Activated CD4-positive, alpha-beta T cell treated with anti-CD3 and anti-CD28 coated beads, Interleukin-2, amount 10 ng/mL, durations not matched to agents 24 days and 14 days (primary cell): ENCODE results near the gene NECAB3. TPM values are rescaled to one million over a fixed set of nuclear protein-coding genes. Genes with fewer than 3 reads are reported as not detected.

ENCODE experiments used
- DNase-seq: peaks from one replicate; pipeline ENCODE4 v3.0.0; 2022
- H3K27ac Mint-ChIP-seq: one replicate; pipeline ENCODE4 v1.8.0; 2022; ENCODE audit warnings: mild to moderate bottlenecking, mixed read lengths
- H3K27me3 Mint-ChIP-seq: one replicate; pipeline ENCODE4 v1.8.0; 2022; ENCODE audit warnings: mixed read lengths
- H3K36me3 Mint-ChIP-seq: one replicate; pipeline ENCODE4 v1.8.0; 2022; ENCODE audit warnings: low read depth, mild to moderate bottlenecking, mixed read lengths
- H3K4me1 Mint-ChIP-seq: one replicate; pipeline ENCODE4 v1.8.0; 2021; ENCODE audit warnings: mixed read lengths
- H3K4me3 Mint-ChIP-seq: one replicate; pipeline ENCODE4 v1.8.0; 2022; ENCODE audit warnings: mild to moderate bottlenecking, moderate library complexity, mixed read lengths
- H3K9me3 Mint-ChIP-seq: one replicate; pipeline ENCODE4 v1.8.0; 2021; ENCODE audit warnings: mixed read lengths
- intact Hi-C: fragments of 100-400 bp; cut with micrococcal nuclease; formaldehyde crosslinking; loops from one replicate; pipeline ENCODE4 v1.15.1; 2023
- total RNA-seq: library from RNA; stranded (reverse); gene quantifications from 2 replicates; pipeline ENCODE4 v1.2.3, GENCODE V29; 2022

NECAB3 gene, protein sequence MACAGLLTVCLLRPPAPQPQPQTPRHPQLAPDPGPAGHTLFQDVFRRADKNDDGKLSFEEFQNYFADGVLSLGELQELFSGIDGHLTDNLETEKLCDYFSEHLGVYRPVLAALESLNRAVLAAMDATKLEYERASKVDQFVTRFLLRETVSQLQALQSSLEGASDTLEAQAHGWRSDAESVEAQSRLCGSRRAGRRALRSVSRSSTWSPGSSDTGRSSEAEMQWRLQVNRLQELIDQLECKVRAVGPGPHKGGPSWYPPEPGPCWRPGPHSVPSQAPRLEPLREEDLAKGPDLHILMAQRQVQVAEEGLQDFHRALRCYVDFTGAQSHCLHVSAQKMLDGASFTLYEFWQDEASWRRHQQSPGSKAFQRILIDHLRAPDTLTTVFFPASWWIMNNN
- 29.0 and 30.0 TPM in 2 replicates for total RNA-seq

DNA sequence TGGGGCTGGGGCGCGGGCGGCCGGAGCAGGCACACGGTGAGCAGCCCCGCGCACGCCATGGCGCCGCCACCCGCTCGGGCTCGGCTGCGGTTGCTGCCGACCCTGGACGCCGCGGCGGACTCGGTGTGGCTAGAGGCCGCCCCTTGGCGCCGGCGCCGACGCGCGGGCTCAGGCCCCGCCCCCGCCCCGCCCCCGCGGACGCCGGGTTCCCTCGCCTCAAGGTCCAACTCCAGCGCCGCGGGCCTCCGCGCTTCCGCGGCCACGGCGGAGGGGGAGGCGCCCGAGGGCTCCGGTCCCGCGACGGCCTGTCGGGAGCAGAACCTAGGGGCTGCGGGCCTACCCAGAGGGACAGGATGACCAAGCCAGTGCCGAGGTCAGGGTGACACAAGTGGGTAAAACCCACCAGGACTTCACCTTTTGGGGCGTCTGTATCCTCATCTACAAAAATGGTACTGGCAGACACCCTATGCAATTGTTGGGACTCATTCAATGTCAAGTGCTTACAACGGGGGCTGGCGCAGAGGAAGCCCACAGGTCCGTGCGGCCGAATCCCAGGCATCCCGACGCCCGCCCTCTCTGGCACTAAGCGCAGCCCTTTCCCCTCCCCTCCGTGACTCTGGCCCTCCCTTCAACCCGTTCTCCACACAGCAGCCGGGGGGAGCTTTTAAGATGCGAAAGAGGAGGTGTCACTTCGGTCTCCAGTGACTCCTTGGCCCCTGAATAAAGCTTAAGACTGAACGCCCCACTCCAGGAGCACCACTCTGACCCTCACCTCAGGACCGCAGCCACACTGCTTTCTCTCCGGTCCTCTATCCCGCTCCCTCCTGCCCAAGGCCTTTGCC, at the start of gene NECAB3:
TSS of gene NECAB3 (minus strand) at position 135 of the 842 bp plus-strand sequence. CDS start at position 59, 76 bp downstream.
- intact Hi-C loops, result loop anchor here (1.0 kb wide), 1 partner anchor 12 kb away; the partner anchor contains the start of gene E2F1

GRCh38 chr20:33721391-33722140, 47.3 kb upstream of the NECAB3 start:
- no peak overlapping the region for H3K27ac Mint-ChIP-seq
- H3K4me3 Mint-ChIP-seq, result no peak overlapping the region
- no peaks in the 10 kb centered on the region for H3K9me3 Mint-ChIP-seq
- peaks cover 2% of the 10 kb centered on the region for H3K36me3 Mint-ChIP-seq
- no peak for DNase-seq
- no peaks in the 10 kb centered on the region for H3K27me3 Mint-ChIP-seq
- peaks cover 23% of the 10 kb centered on the region for H3K4me1 Mint-ChIP-seq
- intact Hi-C loops, result loop anchor here (2.0 kb wide), 1 partner anchor 35 kb away; the partner anchor contains the start of gene E2F1

More for the DNA sequence above, at the start of gene NECAB3:
- Mint-ChIP-seq H3K27ac (peak within 1 kb of the TSS; percentile 89), H3K4me1 (peaks cover 41% of the 10 kb centered on the region), H3K27me3 (no peaks in the 10 kb centered on the region), H3K4me3 (peak within 1 kb of the TSS; percentile 92), H3K9me3 (no peaks in the 10 kb centered on the region), H3K36me3 (peaks cover 32% of the 10 kb centered on the region)
- peak; percentile 94 for DNase-seq

DNA sequence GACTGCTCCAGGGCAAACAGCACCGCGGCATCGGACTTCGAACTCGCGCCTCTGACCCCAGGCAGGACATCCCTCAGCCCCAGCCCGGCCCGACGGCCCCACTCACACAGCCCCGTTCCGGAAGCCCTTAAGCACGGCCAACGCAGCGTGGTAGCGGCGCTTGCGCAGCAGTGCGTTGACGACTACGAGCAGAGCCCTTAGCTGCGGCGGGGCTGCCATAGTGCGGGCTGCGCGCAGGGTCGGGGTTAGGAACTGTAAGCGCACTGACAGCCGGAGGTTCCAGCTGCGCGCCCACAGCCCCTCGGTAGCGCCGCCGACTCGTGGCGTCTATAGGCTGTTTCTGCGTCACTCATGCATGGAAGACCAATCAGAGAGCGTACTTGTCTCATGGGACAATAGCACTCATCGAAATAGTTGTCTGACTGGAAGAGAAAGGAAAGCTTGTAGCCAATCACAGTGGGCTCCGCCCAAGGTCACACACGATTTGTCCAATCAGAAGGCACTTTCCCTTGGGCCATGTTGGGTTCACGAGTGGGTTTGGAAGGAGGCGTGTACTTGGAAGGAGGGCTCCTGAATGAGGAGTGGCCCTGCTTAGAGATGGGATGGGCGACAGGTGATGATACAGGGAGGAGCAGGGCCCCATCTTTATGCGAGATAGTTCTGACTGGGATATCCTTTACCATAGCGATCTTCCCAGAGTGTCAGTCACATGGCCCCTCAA, 45.9 kb upstream of the NECAB3 start, which contains the start of gene PXMP4:
TSS of gene PXMP4 (minus strand) at position 322 of the 721 bp plus-strand sequence. CDS start at position 219, 103 bp downstream.
- no peaks in the 10 kb centered on the region for H3K9me3 Mint-ChIP-seq
- intact Hi-C loops, result loop anchor here (1.0 to 2.0 kb wide), 2 partner anchors 12 to 33 kb away; partner anchors contain the start of gene E2F1
- peaks cover 23% of the 10 kb centered on the region for H3K4me1 Mint-ChIP-seq
- DNase-seq, result peak; percentile 97
- peak within 1 kb of the TSS; percentile 83 for H3K27ac Mint-ChIP-seq
- H3K36me3 Mint-ChIP-seq, result peaks cover 2% of the 10 kb centered on the region
- no peaks in the 10 kb centered on the region for H3K27me3 Mint-ChIP-seq
- peak within 1 kb of the TSS; percentile 79 for H3K4me3 Mint-ChIP-seq

DNA sequence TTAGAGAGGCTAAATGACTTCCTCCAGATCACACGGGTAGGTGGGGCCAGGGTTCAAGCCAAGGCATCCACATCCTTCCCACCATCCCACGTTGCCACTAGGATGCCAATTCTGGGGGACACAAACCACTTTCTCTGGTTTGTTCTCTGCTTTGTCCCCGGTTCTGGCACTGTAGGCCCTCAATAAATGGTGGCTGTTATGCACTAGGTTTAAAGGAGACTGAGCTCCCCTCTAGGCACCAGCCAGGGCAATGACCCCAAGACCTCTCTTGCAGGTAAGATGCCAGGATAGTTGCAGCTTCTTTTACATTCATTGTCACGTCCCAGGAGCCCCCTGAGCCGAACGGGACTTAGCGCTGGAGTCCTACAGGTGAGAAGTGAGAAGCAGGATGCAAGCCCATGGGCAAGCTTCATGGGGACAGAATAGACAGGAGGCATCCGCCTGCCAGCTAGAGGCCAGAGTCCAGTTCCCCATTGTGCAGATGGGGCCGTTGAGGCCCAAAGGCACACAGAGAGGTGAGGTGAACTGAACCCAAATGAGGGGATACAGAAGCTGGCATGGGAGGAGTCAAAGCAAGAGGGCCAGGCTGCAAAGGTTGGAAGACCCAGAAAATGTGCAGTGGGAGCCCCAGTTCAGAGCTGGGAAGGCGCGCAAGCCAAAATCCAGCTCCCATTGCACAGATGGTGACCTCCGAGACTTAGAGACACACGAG, 45.2 kb upstream of the NECAB3 start:
- Mint-ChIP-seq H3K4me3 (peak overlapping the region; percentile 79), H3K9me3 (no peaks in the 10 kb centered on the region), H3K27ac (peak overlapping the region; percentile 83), H3K27me3 (no peaks in the 10 kb centered on the region), H3K36me3 (peaks cover 3% of the 10 kb centered on the region), H3K4me1 (peaks cover 23% of the 10 kb centered on the region)
- intact Hi-C loops, result no loop called here
- DNase-seq, result peak; percentile 60

DNA sequence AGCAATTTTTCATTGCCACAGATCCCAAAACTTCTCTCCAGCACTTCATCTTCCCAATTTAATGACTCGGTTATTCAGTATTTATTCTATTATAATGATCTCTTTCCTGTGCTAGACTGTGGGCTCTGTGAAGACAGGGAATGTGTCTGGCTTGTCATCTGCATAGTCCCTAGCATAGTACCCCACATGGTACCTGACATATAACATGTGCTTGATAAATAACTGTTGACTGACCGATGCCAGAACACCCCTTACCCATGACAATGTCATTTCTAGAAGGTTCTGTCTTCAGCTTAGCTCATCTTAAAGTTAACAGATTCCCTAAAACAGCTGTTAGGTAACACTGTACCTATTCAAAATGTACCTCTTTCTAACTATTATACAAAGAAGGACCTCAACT, 42.3 kb upstream of the NECAB3 start:
- no peak overlapping the region for H3K27ac Mint-ChIP-seq
- H3K27me3 Mint-ChIP-seq, result no peaks in the 10 kb centered on the region
- intact Hi-C loops, result no loop called here
- H3K9me3 Mint-ChIP-seq, result no peaks in the 10 kb centered on the region
- no peak for DNase-seq
- peaks cover 23% of the 10 kb centered on the region for H3K4me1 Mint-ChIP-seq
- peaks cover 20% of the 10 kb centered on the region for H3K36me3 Mint-ChIP-seq
- H3K4me3 Mint-ChIP-seq, result no peak overlapping the region

GRCh38 chr20:33713865-33714367, 39.7 kb upstream of the NECAB3 start:
- peaks cover 34% of the 10 kb centered on the region for H3K36me3 Mint-ChIP-seq
- no peaks in the 10 kb centered on the region for H3K9me3 Mint-ChIP-seq
- intact Hi-C loops, result no loop called here
- no peak overlapping the region for H3K4me3 Mint-ChIP-seq
- H3K4me1 Mint-ChIP-seq, result peaks cover 32% of the 10 kb centered on the region
- no peak for DNase-seq
- H3K27me3 Mint-ChIP-seq, result no peaks in the 10 kb centered on the region
- no peak overlapping the region for H3K27ac Mint-ChIP-seq

DNA sequence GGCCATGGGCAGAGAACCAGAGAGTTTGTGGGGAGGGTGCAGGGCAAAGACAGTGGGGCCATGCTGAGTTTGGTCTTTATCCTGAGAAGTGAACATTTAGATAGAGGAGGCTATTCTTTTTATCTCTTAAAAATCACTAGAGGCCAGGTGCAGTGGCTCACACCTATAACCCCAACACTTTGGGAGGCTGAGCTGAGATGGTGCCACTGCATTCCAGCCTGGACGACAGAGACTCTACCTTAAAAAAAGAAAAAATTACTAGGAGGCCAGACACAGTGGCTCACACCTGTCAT, 37.2 kb upstream of the NECAB3 start:
- intact Hi-C loops, result no loop called here
- H3K4me3 Mint-ChIP-seq, result no peak overlapping the region
- H3K9me3 Mint-ChIP-seq, result no peaks in the 10 kb centered on the region
- no peaks in the 10 kb centered on the region for H3K27me3 Mint-ChIP-seq
- no peak for DNase-seq
- H3K36me3 Mint-ChIP-seq, result peaks cover 39% of the 10 kb centered on the region
- no peak overlapping the region for H3K27ac Mint-ChIP-seq
- peaks cover 23% of the 10 kb centered on the region for H3K4me1 Mint-ChIP-seq

DNA sequence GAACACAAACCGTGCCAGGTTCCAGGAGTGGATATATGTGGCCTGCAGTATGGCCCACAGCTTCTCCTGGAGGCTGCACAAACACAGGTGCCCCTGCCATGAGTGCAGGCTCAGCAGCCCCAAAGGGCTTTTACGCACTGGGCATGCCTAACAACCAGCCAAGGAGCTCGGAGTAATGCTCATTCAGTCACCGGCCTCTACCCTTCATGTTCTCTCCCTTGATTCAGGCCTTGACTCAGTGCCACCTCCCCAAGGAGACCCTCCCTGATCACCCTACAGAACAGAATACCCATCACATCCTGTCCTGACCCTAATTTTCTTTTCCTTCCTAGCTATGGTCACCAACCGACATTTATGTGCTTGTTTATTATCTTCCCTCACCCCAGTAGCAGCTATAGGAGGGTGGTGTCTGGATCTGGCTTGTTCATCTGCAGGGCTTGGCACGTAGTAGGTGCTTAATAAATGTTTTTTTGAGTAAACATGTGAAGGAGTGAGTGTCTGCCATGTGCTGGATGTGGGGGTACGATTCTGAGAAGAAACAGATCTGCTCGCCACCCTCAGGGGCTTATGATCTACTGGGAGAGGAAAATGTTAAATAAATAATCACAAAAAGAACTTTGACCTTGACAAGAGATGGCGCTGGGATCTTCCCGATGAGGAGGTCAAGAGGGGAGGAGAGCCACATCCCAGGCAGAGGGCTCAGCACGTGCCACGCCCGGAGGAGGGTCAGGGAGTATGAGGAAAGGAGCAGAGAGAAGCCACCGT, 36.6 kb upstream of the NECAB3 start:
- Mint-ChIP-seq H3K36me3 (peaks cover 39% of the 10 kb centered on the region), H3K9me3 (no peaks in the 10 kb centered on the region), H3K4me3 (peak overlapping the region; percentile 14), H3K4me1 (peaks cover 23% of the 10 kb centered on the region), H3K27me3 (no peaks in the 10 kb centered on the region), H3K27ac (peak overlapping the region; percentile 56)
- no peak for DNase-seq
- intact Hi-C loops, result no loop called here

DNA sequence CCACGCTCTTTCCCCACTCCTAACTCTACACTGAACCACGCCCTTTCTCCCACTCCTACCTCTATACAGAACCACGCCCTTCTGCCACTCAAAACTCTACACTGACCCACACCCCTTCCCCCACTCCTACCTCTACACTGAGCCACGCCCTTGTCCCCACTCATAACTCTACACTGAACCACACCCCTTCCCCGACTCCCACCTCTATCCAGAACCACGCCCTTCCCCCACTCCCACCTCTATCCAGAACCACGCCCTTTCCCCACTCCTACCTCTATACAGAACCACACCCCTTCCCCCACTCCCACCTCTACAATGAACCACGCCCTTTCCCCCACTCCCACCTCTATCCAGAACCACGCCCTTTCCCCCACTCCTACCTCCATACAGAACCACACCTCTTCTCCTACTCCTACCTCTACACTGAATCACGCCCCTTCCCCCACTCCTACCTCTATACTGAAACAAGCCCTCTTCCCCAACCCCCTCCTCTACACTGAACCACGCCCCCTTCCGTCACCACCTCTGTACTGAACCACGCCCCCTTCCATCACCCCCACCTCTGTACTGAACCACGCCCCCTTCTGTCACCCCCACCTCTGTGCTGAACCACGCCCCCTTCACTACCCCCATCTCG, 35.8 kb upstream of the NECAB3 start:
- Mint-ChIP-seq H3K9me3 (no peaks in the 10 kb centered on the region), H3K27ac (peak overlapping the region; percentile 74), H3K27me3 (no peaks in the 10 kb centered on the region), H3K4me1 (peaks cover 23% of the 10 kb centered on the region), H3K36me3 (peaks cover 39% of the 10 kb centered on the region), H3K4me3 (peak overlapping the region; percentile 14)
- DNase-seq, result no peak
- intact Hi-C loops, result loop anchor here (1.0 kb wide), 1 partner anchor 22 kb away; no protein-coding TSS in a partner anchor

- Mint-ChIP-seq H3K27me3 (no peaks in the 10 kb centered on the region), H3K9me3 (no peaks in the 10 kb centered on the region), H3K4me1 (peaks cover 23% of the 10 kb centered on the region), H3K4me3 (no peak overlapping the region), H3K36me3 (peaks cover 39% of the 10 kb centered on the region), H3K27ac (peak overlapping the region; percentile 77)
- DNase-seq, result no peak
- intact Hi-C loops, result loop anchor here (1.0 kb wide), 1 partner anchor 21 kb away; no protein-coding TSS in a partner anchor
These were observed 35.2 kb upstream of the NECAB3 start for GRCh38 chr20:33709398-33709797.

DNA sequence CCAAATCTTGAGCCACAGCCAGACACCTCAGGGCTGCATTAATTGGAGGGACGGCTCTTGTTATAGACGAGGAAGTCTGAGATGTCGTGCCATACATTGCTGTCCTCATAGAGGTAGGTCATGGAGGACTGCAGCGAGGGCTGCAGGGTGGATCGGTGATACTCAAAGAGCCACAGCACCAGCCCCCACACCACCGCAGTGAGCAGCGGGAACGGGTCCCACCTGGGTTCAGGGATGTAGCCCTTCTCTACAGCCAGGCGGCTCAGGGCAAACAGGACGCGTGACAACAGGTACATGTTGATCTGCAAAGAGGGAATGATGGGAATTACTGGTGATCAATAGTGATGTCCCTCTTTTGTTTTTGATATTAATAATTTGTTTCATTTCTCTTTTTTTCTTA, 33.4 kb upstream of the NECAB3 start:
- H3K27me3 Mint-ChIP-seq, result no peaks in the 10 kb centered on the region

More for the DNA sequence above, 33.4 kb upstream of the NECAB3 start:
- intact Hi-C loops, result no loop called here
- Mint-ChIP-seq H3K9me3 (no peaks in the 10 kb centered on the region), H3K36me3 (peaks cover 26% of the 10 kb centered on the region), H3K27ac (no peak overlapping the region), H3K4me3 (no peak overlapping the region), H3K4me1 (peaks cover 23% of the 10 kb centered on the region)
- no peak for DNase-seq
